ENCODE data around the gene ENOX2. TPM values are rescaled to one million over a fixed set of nuclear protein-coding genes. Genes with fewer than 3 reads are reported as not detected.

The ENOX2 gene
- polyA plus RNA-seq, 4 donors, result 5.7 to 17.4 (median 16.1) TPM

GRCh38 chrX:130652824-130653578, 250.0 kb downstream of the ENOX2 start:
- no peak for DNase-seq (ENCODE audit: low read depth in 4 of 4, low spot score in 2 of 4)

- DNase-seq (ENCODE audit: low read depth in 4 of 4, low spot score in 2 of 4), result no peak
These were observed 253.3 kb downstream of the ENOX2 start for GRCh38 chrX:130649738-130650137.

DNA sequence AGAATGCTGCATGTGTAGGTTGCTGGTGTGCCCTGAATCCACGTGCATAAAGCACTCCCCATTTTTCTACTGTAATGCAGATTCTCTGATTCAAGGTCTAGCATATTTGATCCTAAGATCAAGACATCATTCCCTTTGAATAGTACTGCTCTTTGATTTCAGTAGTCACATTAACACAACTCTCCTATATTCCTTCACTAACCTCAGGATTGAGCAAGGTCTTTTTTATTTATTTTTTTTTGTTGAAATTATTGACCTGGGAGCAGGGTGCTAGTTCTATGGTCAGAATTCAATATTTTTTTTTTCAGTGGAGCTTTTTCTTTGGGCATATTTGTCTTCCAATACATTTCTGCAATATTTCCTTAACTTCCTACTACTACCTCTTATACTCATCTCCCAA, 255.5 kb downstream of the ENOX2 start:
- no peak for DNase-seq (ENCODE audit: low read depth in 4 of 4, low spot score in 2 of 4)

DNA sequence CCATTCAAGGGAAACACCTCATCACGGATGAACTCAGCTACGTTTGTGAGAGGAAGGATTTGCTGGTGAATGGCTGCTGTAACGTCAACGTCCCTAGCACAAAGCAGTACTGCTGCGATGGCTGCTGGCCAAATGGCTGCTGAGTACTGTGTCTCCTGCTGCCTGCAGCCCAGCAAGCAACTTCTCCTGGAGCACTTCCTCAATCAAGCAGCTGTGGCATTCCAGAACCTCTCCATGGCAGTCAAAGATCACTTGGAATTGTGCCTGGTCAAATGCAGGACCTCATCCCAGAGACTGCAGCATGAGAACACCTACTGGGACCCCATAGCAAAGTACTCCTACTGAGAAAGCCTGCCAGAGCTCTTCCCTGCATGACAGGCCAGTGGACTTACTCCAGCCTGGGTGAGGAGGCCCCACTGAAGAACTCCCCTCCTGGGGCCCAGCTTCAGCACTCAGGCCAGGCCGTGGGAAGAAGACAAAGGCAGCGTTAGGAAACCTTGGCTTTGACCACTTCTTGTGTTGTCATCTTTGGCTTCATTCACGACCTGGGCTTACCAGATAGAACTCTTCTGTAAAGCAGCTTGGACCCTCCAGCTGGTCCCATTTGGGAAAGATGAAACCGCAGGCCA, 256.9 kb downstream of the ENOX2 start:
- DNase-seq (ENCODE audit: low read depth in 4 of 4, low spot score in 2 of 4), result no peak

- no peak for DNase-seq (ENCODE audit: low read depth in 4 of 4, low spot score in 2 of 4)
These were observed 265.4 kb downstream of the ENOX2 start for GRCh38 chrX:130637591-130637990.

DNA sequence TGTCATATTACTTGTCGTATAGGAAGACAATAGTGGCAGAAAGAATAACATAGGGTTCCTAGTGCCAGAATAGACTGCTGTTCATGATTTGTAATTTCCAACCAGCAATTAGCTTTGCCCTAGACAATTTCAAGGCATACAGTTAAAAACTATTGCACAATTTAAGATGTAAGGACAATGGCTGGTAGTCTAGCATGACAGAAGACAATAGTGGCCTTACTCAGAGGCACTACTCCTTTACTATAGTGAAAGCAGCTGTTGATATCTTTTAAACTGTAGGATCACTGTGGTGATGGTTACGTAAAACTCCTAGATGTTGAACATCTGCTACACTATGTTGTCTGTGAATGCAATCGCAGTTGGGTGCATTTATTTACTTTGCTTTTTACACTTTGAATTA, 266.7 kb downstream of the ENOX2 start:
- no peak for DNase-seq (ENCODE audit: low read depth in 4 of 4, low spot score in 2 of 4)

GRCh38 chrX:130631011-130631410, 272.0 kb downstream of the ENOX2 start:
- DNase-seq (ENCODE audit: low read depth in 4 of 4, low spot score in 2 of 4), result no peak

DNA sequence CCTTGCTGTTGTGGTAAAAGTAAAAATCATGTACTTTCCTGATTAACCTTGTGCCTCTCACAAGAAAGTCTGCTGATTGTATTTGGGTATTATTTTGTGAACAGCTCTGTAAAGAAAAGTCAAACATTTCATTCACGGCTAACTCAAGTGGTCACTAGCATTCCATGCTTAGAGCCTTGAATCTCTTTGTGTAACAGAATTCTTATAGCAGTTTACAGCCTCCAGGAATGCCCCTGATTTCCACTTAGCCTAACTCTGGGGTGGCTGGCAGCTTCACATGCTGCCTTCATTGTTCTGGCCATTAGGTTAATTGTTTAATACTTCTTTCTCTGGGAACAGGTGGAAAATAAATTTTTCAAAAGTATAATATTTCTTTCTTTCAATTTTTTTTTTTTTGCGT, 274.5 kb downstream of the ENOX2 start:
- no peak for DNase-seq (ENCODE audit: low read depth in 4 of 4, low spot score in 2 of 4)

GRCh38 chrX:130626521-130626920, 276.5 kb downstream of the ENOX2 start:
- DNase-seq (ENCODE audit: low read depth in 4 of 4, low spot score in 2 of 4), result no peak

- DNase-seq (ENCODE audit: low read depth in 4 of 4, low spot score in 2 of 4), result no peak
These were observed 277.6 kb downstream of the ENOX2 start for GRCh38 chrX:130625386-130625785.

DNA sequence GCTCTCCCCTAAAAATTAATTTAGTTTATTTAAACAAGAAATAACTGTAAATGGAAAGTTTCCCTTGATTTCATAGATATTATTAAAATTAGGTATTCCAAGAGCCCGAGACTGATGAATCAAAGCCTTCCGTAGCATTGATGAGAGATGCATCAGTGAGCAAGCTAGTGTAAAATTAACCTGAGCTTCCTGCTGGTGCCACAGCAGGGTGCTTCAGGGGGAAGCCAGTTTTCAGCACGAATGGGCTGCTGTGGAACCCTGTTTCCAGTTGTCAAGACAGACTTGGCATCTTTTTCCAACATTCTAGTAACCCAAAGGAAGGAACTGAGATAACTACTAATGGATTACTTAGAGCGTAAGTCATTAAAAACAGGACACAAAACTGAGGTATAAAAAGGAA, 279.5 kb downstream of the ENOX2 start:
- no peak for DNase-seq (ENCODE audit: low read depth in 4 of 4, low spot score in 2 of 4)

DNA sequence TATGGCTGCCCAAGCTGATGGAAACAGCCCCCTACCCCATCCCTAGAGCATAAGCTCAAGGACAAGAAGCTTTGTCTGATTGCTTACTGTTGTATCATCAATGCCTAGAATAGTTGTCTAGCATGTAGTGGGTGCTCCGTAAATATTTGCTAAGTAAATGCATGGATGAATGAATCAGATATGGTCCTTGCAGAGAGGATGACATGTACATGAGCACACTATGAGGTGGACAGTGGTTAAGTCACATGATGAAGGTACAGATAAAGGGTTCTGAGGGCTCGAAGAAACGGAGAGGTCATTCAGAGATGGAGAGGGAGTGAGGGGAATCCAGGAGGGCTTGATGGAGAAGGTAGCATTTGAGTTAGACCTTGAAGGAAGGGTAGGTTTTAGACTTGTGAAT, 287.1 kb downstream of the ENOX2 start:
- DNase-seq (ENCODE audit: low read depth in 4 of 4, low spot score in 2 of 4), result no peak

GRCh38 chrX:130607431-130607830, 295.6 kb downstream of the ENOX2 start:
- no peak for DNase-seq (ENCODE audit: low read depth in 4 of 4, low spot score in 2 of 4)

DNA sequence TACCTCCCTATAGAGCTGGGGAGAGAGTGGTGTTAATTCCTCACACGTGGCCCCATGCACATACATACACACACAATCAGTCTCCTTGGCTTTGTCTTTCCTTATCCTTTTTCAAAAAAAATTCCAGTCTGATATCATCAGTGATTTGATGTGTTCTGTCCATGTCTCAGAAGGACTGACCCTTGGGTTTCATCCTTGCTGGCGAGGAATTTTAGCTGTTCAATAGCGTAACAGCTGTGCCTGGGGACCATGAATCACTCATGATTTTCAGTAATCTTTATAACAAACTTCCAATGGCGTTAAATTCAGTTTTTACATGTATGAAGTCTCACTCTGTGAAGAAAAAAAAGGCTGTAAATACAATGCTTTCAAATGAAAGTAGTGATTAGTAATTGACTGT, 296.6 kb downstream of the ENOX2 start:
- no peak for DNase-seq (ENCODE audit: low read depth in 4 of 4, low spot score in 2 of 4)

DNA sequence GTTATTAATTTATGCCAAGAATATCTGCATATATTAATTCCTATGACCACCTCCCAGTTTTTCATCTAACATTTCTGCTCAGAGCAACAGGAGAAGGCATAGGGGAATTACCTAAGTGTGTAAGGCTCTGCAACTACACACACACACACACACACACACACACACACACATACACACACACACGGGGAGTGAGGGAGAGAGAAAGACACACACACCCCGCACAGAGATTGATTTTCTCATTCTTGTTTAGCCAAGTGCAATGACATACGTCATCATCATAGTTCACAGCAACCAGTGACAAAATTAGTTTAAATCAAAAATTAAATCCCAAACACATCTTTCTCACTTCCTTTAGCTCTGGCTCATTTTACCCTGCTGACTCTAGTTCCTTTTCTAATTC, 298.1 kb downstream of the ENOX2 start:
- no peak for DNase-seq (ENCODE audit: low read depth in 4 of 4, low spot score in 2 of 4)

GRCh38 chrX:130594453-130594916, 308.5 kb downstream of the ENOX2 start:
- no peak for DNase-seq (ENCODE audit: low read depth in 4 of 4, low spot score in 2 of 4)

DNA sequence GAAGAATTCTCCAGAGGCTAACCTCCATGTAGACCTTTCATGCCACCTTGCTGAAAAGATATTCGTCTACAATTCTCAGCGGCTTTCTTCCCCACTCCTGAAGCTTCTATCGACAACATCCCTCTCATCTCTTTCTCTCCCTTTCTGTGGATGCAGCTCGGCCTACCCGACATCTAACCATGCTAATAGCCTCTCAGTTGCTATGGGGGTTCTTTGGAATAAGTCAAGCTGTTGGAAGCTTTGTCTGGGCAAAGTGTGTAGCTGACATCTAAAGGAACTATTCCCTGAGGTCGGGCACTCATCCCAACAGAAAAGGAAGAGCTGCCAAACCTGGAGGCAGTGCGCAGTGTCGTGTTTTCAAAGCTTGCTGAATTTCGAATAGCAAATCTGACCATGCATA, 309.1 kb downstream of the ENOX2 start:
- DNase-seq (ENCODE audit: low read depth in 4 of 4, low spot score in 2 of 4), result no peak

DNA sequence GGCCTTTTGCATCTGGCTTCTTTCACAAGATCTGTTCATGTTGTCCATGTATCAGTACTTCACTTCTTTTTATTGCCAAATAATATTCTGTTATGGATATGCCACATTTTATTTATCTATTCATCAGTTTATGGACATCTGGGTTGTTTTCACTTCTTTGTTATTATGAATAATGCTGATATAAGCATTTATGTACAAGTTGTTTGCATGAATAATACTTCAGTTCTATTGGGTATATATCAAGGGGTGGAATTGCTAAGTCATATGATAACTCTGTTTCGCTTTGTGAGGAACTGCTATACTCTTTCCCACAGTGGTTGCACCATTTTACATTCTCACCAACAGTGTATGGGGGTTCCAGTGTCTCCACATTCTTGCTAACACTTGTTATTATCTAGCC, 310.8 kb downstream of the ENOX2 start:
- no peak for DNase-seq (ENCODE audit: low read depth in 4 of 4, low spot score in 2 of 4)

- DNase-seq (ENCODE audit: low read depth in 4 of 4, low spot score in 2 of 4), result no peak
These were observed 324.1 kb downstream of the ENOX2 start for GRCh38 chrX:130578906-130579305.

GRCh38 chrX:130577431-130577830, 325.6 kb downstream of the ENOX2 start:
- no peak for DNase-seq (ENCODE audit: low read depth in 4 of 4, low spot score in 2 of 4)

DNA sequence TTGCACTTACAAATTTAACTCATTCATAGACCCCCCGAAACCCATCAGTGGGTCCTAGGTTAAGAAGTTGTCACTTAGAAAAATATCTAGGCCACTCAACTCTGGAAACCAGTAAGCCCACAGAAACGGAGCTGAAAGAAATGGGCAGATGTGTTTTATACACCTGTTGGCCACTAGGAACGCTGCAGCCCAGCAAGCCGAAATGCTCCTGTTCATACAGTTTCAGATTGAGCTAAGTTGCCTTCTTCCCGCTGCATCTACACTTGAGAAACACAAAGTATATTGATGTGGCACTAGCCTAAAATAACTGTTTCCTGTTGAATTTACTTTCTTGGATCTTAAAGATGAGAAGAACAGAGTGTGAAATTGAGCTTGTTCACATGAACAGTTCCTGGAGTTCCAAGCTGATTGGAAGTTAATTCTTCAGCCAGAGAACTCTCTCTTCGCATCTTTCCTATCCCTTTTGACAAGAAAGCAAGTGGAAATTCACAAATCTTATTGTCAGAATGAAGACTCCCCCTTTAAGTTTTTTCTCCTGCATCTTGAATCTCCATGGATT, 327.1 kb downstream of the ENOX2 start:
- no peak for DNase-seq (ENCODE audit: low read depth in 4 of 4, low spot score in 2 of 4)

Measured in left renal cortex interstitium (tissue), 4 donors.